Nephron progenitor cell (in vitro differentiated cells): ENCODE data around the gene WNT9B.
A peak's percentile ranks its signal among the peaks of the same experiment; 100 is the strongest.

ENCODE experiments used
- DNase-seq: peaks from one replicate; pipeline ENCODE4 v3.0.0; 2021
- H3K27ac Mint-ChIP-seq: 2 replicates; pipeline ENCODE4 v1.8.0; 2021; ENCODE audit warnings: mild to moderate bottlenecking, moderate library complexity, mixed read lengths
- H3K27me3 Mint-ChIP-seq: 2 replicates; pipeline ENCODE4 v1.8.0; 2021; ENCODE audit warnings: mild to moderate bottlenecking, low read depth, mixed read lengths; ENCODE audit not compliant: poor library complexity
- H3K36me3 Mint-ChIP-seq: 2 replicates; pipeline ENCODE4 v1.8.0; 2021; ENCODE audit warnings: low read depth, mixed read lengths
- H3K4me1 Mint-ChIP-seq: 2 replicates; pipeline ENCODE4 v1.8.0; 2021; ENCODE audit warnings: mixed read lengths
- H3K4me3 Mint-ChIP-seq: 2 replicates; pipeline ENCODE4 v1.8.0; 2021; ENCODE audit warnings: mild to moderate bottlenecking, moderate library complexity, mixed read lengths
- H3K9me3 Mint-ChIP-seq: 2 replicates; pipeline ENCODE4 v1.8.0; 2021; ENCODE audit warnings: mild to moderate bottlenecking, moderate library complexity, mixed read lengths
- TF ChIP-seq, protein P1 (sequence below): fragments of 200-600 bp; sonication (generic); IDR thresholded peaks from 2 replicates; pipeline ENCODE4 v1.5.0; 2021; ENCODE audit warnings: antibody characterized with exemption

WNT9B gene

DNA sequence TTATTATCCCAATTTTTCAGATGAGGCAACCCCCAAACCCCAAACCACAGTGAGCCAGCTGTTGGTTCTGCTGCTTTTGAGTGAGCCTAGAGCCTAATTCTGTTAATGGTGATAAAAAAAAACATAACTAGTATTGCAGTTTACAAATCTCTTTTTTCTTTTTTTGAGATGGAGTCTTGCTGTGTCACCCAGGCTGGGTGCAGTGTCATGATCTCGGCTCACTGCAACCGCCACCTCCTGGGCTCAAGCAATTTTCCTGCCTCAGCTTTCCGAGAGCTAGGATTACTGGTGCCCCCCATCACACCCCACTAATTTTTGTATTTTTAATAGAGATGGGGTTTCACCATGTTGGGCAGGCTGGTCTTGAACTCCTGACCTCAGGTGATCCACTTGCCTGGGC is 3.1 kb downstream of the WNT9B start:
- TF ChIP-seq, protein P1, sequence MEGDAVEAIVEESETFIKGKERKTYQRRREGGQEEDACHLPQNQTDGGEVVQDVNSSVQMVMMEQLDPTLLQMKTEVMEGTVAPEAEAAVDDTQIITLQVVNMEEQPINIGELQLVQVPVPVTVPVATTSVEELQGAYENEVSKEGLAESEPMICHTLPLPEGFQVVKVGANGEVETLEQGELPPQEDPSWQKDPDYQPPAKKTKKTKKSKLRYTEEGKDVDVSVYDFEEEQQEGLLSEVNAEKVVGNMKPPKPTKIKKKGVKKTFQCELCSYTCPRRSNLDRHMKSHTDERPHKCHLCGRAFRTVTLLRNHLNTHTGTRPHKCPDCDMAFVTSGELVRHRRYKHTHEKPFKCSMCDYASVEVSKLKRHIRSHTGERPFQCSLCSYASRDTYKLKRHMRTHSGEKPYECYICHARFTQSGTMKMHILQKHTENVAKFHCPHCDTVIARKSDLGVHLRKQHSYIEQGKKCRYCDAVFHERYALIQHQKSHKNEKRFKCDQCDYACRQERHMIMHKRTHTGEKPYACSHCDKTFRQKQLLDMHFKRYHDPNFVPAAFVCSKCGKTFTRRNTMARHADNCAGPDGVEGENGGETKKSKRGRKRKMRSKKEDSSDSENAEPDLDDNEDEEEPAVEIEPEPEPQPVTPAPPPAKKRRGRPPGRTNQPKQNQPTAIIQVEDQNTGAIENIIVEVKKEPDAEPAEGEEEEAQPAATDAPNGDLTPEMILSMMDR: no peak
- peaks cover 82% of the 10 kb centered on the region for H3K27me3 Mint-ChIP-seq

DNA sequence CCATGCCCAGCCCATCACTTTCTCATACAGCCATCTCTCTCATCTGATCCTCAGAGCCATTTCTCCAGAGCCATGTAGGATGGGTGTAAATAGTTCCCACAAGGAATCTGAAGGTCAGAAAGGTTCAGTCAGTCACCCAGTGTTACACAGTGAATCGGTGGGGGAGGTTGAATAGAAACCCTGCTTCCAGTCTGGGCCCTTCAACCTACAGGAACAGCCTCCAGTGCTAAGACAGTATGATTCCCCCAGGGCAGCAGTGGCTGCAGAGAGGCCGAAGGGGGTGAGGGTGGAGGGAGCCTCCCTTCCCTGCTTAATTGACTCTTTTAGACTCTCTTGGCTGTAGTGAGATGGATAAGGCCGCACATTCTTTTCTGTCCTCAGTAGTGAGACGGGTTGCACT is 3.6 kb downstream of the WNT9B start:
- Mint-ChIP-seq H3K27ac (no peak overlapping the region), H3K27me3 (peaks cover 79% of the 10 kb centered on the region), H3K4me1 (peaks cover 13% of the 10 kb centered on the region), H3K9me3 (peaks cover 4% of the 10 kb centered on the region), H3K36me3 (no peaks in the 10 kb centered on the region), H3K4me3 (no peak overlapping the region)
- DNase-seq: no peak
- TF ChIP-seq, protein P1: no peak

More for the DNA sequence above, 3.1 kb downstream of the WNT9B start:
- H3K36me3 Mint-ChIP-seq: no peaks in the 10 kb centered on the region
- peaks cover 4% of the 10 kb centered on the region for H3K9me3 Mint-ChIP-seq
- H3K4me3 Mint-ChIP-seq: no peak overlapping the region
- no peak overlapping the region for H3K27ac Mint-ChIP-seq
- H3K4me1 Mint-ChIP-seq: peaks cover 13% of the 10 kb centered on the region
- DNase-seq: no peak

DNA sequence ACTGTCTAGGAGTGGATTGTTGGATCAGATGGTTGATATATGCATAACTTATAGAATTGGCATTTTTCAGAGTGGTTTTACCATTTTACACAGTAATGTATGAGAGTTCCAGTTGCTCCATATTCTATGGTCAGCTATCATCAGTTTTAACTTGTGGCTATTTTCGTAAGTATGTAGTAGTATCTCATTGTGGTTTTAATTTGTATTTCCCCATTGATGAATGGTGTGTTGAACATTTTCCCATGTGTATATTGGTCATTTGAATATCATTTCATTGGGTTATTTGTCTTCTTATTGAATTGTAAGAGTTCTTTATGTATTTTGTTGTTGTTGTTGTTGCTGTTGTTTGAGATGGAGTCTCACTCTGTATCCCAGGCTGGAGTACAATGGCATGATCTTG is 6.2 kb downstream of the WNT9B start:
- Mint-ChIP-seq H3K27ac (no peak overlapping the region), H3K4me3 (no peak overlapping the region), H3K36me3 (no peaks in the 10 kb centered on the region), H3K27me3 (peaks cover 57% of the 10 kb centered on the region), H3K9me3 (peaks cover 4% of the 10 kb centered on the region), H3K4me1 (peaks cover 2% of the 10 kb centered on the region)
- no peak for DNase-seq
- TF ChIP-seq, protein P1: no peak

DNA sequence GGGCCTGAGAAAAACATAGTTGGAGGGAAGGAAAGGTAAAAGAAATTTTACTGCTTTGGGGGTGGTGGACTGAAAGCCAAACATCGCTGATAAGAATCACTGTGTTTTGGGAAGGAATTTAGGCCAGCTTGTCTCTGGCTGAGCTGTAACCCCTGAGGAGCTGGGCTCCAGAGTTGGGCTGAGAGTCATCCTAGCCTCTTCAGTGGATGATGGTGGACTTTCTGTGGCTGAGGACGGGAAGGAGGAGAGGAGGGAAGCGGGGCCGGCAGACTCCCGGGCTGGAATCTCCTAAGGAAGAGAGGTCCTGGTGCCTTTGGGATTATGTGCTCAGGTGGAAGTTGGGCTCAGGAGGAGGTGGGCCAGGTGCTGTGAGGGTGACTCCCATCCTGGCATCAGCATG is 8.6 kb downstream of the WNT9B start:
- H3K27ac Mint-ChIP-seq: no peak overlapping the region
- peaks cover 40% of the 10 kb centered on the region for H3K27me3 Mint-ChIP-seq
- no peak for DNase-seq
- H3K9me3 Mint-ChIP-seq: peaks cover 4% of the 10 kb centered on the region
- no peak overlapping the region for H3K4me3 Mint-ChIP-seq
- H3K4me1 Mint-ChIP-seq: no peaks in the 10 kb centered on the region
- TF ChIP-seq, protein P1: no peak
- no peaks in the 10 kb centered on the region for H3K36me3 Mint-ChIP-seq

DNA sequence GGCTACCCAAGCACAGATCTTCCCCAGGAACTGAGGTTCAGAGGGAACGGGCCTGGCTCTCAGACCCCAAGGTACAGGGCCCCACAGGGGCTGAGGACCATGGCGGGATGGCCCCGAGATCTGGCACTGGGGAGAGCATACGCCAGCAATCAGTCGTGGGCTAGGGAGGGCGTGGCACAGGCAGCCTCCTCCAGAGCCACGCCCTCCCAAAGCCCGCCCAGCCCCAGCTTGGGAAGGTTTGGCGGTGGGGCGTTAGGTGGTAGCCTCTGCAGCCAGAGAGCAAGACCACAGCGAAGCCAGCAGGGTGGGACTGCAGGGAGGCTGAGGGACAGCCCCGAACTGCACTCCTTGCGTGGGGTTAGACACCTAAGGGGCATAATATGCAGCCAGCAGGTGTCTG is 11.6 kb downstream of the WNT9B start:
- H3K36me3 Mint-ChIP-seq: no peaks in the 10 kb centered on the region
- DNase-seq: peak; percentile 54
- H3K9me3 Mint-ChIP-seq: no peaks in the 10 kb centered on the region
- H3K4me1 Mint-ChIP-seq: no peaks in the 10 kb centered on the region
- no peak overlapping the region for H3K4me3 Mint-ChIP-seq
- peaks cover 36% of the 10 kb centered on the region for H3K27me3 Mint-ChIP-seq
- TF ChIP-seq, protein P1: no peak
- no peak overlapping the region for H3K27ac Mint-ChIP-seq

DNA sequence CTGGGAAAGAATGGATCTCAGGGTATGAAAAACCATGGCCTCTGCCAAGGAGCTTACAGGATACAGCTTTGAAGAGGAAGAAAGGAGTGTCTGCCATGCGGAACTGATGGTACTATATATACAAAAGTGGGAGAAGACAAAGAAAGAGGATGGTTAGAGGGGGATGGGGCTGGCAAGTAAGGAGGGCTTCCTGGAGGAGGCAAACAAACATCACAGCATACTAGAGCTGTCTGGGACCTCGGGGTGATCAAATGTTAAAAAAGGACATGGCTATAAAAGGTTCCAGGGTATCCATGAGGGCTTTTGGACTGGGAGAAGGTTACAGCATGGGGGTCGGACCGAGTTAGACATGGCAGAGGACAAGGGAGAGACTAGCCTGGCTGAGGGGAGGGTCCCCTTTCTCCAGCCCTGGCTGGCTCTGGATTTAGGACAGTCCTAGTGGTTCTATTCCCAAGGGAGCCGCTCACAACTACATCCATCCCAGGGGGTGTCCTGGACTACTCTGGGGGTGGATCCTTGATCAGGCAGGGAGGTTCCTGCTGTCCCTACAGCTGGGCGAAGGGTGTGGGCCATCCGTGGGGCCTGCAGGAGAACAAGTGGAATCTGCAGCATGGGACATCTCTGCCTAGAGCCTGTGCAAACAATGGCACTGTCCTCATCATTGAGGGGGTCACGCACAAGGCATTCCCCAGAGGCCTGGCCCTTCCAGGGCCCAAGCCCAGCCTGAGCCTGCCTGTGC is 12.2 kb downstream of the WNT9B start:
- H3K4me1 Mint-ChIP-seq: no peaks in the 10 kb centered on the region
- no peaks in the 10 kb centered on the region for H3K36me3 Mint-ChIP-seq
- no peak overlapping the region for H3K27ac Mint-ChIP-seq
- no peak overlapping the region for H3K4me3 Mint-ChIP-seq
- peaks cover 30% of the 10 kb centered on the region for H3K27me3 Mint-ChIP-seq
- no peaks in the 10 kb centered on the region for H3K9me3 Mint-ChIP-seq
- no peak for DNase-seq
- TF ChIP-seq, protein P1: no peak
